GM19397 (cell line): ENCODE results near the gene BMP8A.
"Not testable (repeated sequence)": the region's sequence is repeated elsewhere in the genome, so short reads cannot be mapped to it uniquely, and the experiment has no call there.

ENCODE experiments used
- ATAC-seq: cut with Tn5 transposase; IDR thresholded peaks from one replicate; pipeline ENCODE4 v1.9.1; 2021; ENCODE audit warnings: mild to moderate bottlenecking, moderate library complexity; ENCODE audit not compliant: unreplicated experiment

BMP8A gene

DNA sequence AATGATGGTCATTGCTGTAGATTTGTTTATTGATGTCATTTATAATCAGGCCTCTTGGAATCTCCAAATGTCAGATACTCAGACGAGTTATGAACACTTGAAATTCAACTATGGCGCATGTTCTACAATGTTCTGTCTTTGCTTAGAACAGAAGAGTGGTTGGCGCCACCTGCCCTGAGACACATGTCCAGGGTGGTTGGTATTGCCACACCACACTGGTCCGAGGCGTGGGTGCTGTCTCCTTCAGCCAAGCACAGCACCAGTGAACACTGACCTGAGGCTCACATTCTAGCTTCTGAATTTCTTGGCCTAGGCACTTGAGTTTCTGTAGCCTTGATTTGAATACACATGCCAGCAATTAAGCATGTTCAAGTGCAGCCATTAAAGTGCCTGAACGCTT lies 10.1 kb upstream of the BMP8A start:
- no peak for ATAC-seq

DNA sequence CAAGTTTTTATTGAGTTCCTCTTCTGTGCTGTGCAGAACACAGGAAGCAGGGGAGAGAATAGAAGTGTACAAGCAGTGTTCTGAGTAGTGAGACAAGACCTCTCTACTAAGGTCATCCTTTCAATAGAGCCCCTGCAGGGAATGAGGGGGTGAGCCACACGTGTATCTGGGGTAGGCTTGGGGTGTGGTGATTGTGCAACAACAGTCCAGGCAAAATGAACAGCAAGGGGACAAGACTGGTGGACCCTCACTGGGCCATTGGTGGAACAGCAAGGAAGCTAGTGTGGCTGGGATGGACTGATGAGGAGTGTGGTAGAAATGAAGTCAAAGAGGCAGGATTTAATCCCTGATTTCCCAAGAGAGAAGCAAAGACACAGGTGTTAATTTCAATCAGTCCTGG lies 8.2 kb upstream of the BMP8A start:
- ATAC-seq = no peak

DNA sequence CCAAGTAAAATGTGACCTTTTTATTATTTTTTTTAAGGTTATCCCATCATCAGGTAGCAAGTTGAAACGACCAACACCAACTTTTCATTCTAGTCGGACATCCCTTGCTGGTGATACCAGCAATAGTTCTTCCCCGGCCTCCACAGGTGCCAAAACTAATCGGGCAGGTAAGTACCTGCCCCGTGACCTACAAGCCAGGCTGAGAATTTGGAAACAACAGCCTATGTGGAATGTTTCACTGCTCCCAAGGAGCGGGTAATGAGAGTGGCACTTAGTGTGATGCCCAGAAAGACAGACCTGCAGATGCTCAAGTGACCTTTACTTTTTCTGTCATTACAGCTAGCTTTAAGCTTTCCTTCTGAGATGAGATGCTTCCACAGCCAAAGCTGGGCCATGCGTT lies 6.9 kb upstream of the BMP8A start:
- no peak for ATAC-seq

DNA sequence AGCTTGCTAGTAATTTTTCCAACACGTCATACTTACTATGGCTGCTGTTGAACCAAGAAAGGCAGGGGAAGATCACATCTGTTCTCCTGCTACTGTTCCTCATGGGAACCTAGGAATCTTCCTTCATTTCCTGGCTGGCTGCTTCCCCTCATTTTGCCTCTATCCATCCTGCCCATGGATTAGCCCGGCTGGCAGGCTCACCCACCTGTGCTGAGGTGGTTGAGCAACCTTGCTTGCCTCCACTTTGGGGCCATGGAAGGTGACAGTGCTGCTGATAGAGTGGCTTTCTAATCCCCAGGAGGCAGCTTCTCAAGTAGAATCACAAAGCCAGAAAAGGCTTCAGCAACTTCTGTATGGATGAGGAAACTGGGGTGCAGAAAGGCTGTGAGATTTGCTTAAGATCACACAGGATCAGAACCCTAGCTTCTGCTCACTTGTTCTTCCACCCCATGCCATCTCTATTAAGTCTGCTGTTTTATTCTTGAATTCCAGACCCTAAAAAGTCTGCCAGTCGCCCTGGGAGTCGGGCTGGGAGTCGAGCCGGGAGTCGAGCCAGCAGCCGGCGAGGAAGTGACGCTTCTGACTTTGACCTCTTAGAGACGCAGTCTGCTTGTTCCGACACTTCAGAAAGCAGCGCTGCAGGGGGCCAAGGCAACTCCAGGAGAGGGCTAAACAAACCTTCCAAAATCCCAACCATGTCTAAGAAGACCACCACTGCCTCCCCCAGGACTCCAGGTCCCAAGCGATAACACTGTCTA lies 6.2 kb upstream of the BMP8A start:
- no peak for ATAC-seq

DNA sequence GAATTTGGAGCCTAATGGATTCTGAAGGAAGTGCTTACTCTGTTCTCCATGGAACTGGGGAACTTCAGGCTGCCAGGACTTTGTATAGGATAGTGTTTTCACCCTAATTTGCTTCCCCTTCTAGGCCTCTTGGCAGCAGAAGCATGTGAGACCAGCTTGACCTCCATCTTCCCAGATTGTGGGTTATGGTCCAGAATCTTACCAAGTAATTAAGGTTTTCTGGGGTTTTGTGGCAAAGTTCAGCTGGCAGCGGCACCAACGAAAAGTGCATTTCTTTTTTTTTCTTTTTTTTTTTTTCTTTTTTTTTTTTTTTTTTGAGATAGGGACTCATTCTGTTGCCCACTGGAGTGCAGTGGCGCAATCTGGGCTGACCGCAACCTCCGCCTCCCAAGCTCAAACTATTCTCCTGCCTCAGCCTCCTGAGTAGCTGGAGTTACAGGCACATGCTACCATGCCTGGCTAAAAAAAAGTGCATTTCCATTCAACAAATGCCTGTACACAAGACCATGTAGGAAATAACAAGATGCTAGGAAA lies 3.4 kb upstream of the BMP8A start:
- no peak for ATAC-seq

DNA sequence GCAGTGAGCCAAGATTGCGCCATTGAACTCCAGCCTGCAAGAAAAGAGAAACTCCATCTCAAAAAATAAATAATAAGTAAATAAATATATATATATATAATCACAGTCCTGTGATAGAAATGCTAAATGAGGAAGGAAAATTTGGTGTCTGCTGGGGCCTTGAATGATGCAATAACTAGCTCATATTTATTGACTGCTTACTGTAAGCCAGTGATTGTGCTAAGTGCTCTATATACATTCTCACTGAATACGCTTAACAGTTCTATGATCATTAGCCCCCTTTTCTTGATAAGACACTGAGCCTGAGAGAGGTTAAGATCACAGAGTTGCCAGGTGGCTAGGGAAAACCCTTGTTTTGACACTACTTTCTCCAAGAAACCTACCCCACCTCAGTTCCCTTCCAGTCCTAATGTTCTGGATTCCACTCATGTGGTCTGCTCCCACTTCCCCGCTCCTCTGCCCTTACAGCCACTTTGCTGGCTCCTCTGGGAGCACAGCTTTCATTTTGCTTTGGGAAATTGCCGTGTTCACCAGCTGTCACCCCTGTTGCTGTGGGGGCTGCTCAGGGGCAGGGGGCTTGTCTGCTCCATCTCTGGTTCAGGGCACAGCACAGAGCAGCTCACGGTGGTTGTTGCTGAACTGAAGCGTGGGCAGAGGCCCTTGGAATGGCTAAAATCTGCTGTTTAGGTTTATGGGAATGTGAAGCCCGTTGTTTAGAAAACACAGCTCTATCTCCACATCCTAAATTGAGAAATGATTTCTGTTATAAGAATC lies 2.5 kb upstream of the BMP8A start:
- ATAC-seq = no peak

DNA sequence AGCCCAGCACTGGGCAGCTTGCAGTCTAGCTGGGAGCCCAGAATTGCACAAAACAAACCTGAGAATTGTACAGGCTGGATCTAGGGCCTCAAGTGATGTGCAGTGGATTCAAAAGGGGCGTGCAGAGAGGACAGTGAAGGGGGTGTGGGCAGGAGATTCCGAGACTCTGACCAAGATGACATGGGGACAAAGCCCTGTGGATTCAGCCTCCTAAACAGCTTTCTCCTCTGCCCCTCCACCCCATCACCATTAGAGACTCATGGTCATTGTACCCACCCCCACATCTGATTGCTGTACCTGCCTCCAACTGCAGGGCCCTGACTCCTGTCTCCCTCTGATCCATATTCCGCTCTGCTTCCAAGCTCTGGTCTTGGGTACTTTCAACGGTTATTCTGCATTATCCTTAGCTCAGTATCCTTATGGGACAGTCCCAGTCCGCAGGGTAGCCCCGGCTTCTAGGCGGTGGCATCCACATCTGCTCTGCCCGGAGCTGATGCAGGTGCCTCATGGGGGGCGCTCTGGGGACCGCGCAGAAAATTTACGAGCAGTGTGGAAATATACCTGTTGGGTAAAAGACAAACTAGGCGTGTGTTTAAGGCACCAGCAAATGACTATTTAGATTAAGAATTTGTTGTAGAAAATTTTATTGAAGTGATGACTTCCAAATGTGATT lies 1.7 kb upstream of the BMP8A start:
- no peak for ATAC-seq

DNA sequence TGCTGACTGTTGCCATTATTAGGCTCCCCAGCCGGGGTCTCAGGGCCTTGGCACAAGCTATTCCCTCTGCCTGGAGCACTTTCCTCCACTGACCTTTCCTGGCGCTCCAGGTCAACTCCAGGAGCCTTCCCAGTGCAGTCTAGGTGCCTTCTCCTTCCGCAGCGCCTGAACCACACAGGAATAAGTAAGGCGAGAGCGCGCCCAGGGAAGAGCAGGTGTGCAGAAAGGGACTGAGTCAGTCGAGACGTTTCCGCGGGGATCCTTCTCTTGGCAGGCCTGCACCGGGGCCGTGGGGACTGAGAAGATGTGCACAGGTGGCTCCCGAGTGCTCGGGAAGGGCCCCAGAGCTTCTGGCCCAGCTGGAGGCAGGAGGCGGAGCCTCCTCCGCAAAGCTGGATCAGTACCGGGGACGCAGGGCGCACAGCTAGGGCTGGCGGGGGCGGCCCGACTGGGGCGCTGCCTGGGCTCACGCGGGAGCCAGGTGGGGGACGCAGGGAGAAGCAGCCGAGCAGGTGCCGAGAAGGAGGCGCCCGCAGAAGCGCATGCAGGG lies 765 bp upstream of the BMP8A start:
- no peak for ATAC-seq

DNA sequence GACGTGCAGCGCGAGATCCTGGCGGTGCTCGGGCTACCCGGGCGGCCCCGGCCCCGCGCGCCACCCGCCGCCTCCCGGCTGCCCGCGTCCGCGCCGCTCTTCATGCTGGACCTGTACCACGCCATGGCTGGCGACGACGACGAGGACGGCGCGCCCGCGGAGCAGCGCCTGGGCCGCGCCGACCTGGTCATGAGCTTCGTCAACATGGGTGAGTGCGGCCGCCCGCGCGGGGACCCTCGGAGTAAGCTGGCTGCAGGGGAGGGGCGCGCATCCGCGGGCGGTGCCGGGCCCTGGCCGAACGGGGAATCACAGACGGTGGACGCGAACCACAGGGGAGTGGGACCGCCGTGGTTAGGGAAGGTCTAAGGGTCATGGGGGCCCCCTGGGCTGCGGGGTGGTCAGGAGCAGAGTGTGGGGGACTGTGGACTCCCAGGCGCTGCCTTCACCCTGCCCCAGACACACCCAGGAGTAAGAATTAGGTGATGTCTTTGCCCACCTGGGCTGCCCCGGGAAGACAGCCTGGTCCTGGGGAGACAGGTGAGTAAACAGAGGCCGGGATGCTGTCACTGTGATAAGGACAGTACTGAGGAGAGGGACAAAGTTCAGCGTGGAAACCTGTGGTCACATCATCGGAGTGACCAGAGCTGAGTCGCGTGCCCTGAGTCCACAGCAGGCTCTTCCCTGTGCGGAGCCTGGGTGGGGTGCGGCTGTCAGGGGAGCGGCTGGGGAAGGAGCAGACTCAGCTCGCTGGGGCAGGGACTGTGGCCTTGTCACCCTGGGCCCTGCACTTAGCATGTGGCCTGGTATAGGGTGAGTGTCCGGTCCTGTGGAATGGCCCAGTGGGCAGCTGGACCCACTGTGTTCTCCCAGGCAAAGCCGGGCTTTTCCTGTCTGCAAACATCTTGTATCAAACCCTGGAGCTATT lies 944 bp downstream of the BMP8A start:
- not testable (repeated sequence) for ATAC-seq

DNA sequence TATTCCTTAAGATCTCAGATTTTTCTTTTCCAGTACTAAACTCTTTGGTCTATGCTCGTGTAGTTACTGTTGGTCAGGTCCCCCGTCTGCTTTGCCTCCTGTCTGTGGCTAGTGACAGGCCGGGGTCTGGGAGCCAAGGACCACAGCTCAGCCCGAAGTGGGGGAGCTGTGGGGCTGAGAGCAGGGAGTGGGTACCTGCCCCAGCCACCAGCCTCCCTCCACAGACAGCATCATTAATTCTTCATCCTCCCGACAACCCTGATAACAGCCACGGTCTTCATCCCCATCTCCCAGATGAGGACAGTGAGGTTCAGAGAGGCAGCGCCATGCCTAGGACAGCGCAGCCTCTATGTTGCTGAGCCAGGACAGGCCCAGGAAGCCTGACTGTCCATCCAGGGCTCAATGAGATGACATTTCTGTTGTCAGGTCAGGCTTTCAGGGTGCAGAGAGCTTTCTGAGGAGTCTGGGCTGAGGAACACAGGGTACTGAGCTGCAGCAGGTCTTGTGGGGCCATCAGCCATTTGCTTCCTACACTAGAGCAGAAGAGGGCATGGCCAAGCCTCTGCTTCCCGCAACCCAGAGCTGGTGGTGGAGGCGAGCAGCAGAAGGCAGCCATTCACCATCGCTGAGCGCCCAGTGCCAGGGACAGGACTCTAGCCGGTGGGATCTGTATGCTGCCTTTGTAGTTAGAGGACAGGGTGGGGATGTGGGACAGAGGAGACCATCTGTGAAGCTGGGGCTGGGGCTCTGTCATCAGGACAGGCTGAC lies 1.8 kb downstream of the BMP8A start:
- ATAC-seq = not testable (repeated sequence)

DNA sequence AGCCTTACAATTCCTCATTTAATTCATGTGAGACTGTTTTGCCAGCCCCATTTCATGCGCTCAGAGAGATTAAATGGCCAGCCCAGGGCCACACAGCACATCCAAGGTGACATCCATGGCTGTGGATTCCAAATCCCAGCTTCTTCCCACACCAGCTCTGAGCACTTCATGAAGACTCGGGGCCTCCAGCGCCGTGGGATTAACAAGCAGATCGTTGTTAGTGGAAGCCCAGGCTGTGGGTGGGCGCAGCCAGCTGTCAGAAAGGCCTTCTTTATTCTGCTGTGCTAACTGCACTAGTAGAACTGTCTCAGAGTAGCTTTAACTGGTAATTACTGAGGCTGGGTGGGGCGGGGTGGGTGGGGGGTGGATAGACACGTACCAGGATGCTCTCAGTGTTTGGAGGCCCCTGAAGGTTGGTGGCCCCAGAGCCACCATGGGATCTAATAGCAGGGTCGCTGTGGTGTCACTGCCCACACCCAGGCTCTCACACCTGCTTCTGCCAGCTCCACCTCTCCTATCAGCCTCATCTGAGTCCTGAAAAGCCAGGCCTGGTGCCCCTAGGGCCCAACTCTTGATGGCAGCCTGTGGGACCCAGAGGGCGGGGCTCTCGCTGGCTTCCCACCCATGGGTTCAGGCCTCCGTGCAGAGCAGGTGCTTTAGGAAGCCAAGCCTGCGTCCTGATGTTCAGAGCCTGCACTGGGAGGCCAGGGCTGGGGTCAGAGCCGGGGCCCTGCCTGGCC lies 3.4 kb downstream of the BMP8A start:
- ATAC-seq = no peak

DNA sequence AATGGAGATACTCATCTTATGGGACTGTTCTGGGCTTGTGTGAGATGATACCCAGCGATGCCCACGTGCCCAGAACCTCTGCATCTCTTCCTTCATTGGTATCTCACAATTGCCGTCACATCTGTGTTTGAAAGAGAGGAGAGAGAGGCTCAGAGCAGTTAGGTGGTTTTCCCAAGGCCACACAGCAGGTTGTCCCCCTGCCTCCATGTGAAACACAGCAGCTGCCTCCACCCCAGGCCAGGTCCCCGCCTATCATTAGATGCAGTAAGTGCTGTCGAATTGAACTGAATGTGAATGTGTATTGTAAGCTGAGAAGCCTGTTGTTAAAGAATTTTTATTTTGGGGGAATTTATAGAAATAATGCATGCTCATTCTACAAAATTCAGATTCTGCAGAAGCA lies 5.1 kb downstream of the BMP8A start:
- not testable (repeated sequence) for ATAC-seq

DNA sequence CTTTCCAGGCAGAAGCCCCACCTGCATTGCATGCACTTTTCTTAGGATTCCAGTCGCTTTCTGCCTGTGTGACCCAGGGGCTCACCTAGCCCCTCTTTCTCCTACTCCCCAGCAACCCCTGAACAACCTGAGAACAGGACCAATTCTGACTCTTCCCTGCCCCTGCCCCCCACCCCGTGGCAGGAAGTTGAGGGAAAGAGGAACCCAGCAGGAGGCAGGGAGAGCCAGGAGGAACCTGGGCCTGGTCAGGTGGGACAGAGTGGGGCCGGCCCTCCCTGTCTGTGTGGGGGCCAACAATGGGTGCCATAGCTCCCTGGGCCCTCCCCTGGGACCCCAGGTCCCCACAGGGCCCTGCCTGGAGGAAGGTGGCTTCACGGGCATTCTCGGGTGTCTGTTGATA lies 6.1 kb downstream of the BMP8A start:
- no peak for ATAC-seq

DNA sequence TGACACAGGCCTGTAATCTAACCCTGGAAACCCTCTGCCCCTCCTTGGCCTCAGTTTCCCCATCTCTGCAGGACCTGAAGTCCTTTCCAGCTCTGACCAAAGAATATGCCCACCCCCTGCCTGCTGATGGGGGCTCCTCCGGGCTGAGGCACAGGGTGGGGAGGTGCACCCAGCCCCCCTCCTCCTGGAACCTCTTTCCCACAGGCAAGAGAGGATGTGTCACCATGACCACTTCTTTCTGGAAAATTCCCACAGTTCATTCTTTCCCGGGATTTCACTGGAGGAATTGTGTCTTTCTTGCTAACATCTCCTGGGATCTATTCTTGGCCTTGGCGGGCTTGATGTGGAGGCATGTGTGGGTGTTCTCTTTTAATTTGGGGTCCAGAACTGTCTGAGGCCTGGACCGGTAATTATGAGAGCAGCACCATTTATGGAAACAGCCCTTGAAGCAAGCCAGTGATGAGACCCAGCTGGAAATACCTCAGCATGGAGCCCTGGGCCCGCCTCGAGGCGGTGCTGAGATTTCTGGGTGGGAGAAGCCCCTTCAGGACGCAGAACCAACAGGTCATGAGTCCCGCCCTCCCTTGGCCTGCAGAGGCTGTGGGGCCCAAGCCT lies 6.8 kb downstream of the BMP8A start:
- ATAC-seq = not testable (repeated sequence)

DNA sequence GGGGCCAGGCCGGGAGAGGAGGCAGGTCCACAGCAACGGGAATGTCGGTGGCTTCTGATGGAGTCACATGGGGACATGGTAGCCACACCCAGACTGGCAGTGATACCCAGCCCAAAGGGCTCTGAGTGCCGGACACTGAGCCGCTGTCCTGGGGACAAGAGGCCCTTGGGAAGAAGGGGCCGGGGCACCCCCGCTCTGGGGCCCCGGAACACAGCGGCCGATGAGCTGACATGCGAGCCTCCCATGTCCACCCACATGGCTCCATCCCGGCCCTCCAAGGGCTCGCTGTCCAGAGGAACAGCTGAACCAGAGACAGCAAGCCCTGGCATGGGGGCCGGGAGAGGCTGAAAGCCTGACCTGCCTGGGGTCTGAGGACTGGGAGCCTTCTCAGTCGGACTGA lies 7.4 kb downstream of the BMP8A start:
- ATAC-seq = not testable (repeated sequence)

DNA sequence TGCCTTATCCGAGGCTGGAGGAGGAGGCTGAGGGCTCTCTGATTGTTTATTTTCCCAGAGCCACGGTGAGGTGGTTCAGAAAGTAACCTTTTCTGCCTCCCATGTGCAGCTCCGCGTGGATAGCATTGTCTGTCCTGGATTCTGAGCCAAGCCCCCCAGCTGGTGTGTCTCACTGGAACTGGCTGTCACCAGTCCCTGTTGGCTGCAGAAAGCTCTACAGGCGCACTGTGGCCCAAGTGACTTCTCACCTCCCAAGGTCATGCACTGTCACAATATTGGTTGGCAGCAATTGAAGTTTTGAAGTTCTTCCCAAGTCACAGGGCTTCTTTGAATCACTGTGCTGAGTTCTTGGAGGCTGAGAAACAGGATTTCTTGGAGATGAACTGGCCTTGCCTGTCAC lies 8.2 kb downstream of the BMP8A start:
- no peak for ATAC-seq

DNA sequence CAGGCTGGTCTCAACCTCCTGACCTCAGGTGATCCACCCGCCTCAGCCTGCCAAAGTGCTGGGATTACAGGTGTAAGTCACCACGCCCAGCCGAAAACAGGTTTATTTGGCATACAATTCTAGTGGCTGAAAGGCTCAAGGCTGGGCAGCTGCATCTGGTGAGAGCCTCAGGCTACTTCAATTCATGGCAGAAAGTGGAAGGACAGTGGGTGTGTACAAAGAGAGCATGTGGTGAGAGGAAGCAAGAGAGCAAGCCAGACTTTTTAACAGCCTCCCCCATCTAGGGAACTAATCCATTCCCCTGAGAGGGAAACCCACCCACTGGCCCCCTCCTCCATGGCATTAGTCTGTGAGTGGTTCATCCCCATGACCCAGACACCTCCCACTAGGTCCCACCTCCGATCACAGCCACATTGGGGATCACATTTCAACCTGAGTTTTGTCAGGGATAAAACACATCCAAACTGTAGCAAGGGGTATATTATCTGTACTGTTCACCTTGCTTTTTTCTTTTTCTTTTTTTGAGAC lies 9.5 kb downstream of the BMP8A start:
- ATAC-seq = no peak

DNA sequence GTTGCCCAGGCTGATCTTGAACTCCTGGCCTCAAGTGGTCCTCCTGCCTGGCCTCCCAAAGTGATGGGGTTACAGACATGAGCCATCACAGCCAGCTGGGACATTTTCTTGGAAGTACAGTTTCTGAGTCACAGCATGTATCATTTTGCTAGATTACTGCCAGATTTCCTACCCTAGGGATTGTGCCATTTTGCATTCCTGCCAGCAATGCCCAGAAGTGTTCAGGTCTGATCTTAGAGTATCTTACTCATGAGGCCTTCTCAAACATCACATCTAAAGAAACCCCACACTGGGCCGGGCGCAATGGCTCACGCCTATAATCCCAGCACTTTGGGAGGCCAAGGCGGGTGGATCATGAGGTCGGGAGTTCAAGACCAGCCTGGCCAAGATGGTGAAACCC lies 10.2 kb downstream of the BMP8A start:
- ATAC-seq = no peak
